ENCODE results near the gene LRTM2.

DNA sequence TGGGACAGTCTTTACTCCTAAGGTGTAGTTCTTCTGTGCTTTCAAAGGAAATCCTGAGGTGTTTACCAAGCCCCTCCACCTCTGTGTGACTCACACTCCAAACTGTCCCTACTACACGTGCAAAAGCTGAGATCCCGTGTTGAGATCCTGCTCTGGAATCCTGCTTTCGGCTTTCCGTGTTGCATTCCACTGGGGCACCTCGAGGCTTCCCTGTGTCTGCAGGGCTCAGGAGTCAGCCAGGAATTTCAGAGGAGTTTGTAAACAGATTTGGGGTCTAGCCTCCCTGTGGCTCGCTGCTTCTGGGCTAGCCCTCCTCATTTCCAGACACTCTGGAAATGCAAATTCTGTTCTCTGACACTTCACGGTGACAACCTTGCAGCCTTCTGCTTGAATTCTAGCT lies 49.7 kb downstream of the LRTM2 start:
- TF ChIP-seq, protein P1, sequence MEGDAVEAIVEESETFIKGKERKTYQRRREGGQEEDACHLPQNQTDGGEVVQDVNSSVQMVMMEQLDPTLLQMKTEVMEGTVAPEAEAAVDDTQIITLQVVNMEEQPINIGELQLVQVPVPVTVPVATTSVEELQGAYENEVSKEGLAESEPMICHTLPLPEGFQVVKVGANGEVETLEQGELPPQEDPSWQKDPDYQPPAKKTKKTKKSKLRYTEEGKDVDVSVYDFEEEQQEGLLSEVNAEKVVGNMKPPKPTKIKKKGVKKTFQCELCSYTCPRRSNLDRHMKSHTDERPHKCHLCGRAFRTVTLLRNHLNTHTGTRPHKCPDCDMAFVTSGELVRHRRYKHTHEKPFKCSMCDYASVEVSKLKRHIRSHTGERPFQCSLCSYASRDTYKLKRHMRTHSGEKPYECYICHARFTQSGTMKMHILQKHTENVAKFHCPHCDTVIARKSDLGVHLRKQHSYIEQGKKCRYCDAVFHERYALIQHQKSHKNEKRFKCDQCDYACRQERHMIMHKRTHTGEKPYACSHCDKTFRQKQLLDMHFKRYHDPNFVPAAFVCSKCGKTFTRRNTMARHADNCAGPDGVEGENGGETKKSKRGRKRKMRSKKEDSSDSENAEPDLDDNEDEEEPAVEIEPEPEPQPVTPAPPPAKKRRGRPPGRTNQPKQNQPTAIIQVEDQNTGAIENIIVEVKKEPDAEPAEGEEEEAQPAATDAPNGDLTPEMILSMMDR (IDR thresholded peaks at IDR 0.05): no peak
- no peak for TF ChIP-seq EZH2 (IDR thresholded peaks at IDR 0.05)
- TF ChIP-seq EZH2phosphoT487 (IDR thresholded peaks at IDR 0.05): no peak
